Activated CD8-positive, alpha-beta memory T cell treated with anti-CD3 and anti-CD28 coated beads for 48 hours (primary cell): ENCODE measurements around the gene ANKRD34A.
A peak's percentile ranks its signal among the peaks of the same experiment; 100 is the strongest.

Experiments used
- DNase-seq, 3 experiments: peaks; one replicate each; pipeline ENCODE4 v3.0.0-alpha.2; 2020; ENCODE audit warnings: low read depth in 2 of 3, low spot score in 2 of 3

Gene ANKRD34A

GRCh38 chr1:145974721-145975120 is 10.3 kb upstream of the ANKRD34A start:
- DNase-seq: no peak

DNA sequence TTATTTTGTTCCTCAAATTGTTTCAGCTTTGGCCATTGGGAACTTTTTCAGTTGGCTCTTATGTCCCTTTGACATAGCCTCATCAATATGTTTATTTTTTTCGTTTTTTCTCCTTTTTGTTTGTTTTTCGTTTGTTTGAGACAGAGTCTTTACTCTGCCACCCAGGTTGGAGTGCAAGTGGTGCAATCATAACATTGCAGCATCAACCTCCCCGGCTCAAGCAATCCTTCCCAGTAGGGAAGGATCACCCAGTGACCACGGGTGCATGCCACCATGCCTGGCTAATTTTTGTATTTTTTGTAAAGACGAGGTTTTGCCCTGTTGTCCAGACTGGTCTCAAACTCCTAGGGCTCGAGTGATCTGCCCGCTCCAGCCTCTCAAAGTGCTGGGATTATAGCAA is 8.2 kb upstream of the ANKRD34A start:
- no peak for DNase-seq

DNA sequence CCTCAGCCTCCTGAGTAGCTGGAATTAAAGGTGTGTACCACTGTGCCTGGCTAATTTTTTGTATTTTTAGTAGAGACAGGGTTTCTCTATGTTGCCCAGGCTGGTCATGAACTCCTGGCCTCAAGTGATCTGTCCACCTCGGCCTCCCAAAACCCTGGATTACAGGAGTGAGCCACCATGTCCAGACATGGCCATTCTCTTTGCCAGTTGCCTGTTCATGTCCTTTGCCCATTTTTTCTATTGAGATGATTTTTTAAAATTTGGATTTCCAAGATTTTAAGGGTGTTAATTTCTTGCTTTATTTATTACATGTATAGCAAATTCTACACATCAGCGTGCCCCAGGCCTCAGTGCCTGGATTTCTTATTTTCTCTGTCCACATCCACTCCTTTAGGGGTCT is 2.9 kb upstream of the ANKRD34A start:
- DNase-seq: no peak

GRCh38 chr1:145965119-145965744 is 857 bp upstream of the ANKRD34A start:
- no peak for DNase-seq

- no peak for DNase-seq
Measured at GRCh38 chr1:145963265-145964019, 933 bp downstream of the ANKRD34A start.

DNA sequence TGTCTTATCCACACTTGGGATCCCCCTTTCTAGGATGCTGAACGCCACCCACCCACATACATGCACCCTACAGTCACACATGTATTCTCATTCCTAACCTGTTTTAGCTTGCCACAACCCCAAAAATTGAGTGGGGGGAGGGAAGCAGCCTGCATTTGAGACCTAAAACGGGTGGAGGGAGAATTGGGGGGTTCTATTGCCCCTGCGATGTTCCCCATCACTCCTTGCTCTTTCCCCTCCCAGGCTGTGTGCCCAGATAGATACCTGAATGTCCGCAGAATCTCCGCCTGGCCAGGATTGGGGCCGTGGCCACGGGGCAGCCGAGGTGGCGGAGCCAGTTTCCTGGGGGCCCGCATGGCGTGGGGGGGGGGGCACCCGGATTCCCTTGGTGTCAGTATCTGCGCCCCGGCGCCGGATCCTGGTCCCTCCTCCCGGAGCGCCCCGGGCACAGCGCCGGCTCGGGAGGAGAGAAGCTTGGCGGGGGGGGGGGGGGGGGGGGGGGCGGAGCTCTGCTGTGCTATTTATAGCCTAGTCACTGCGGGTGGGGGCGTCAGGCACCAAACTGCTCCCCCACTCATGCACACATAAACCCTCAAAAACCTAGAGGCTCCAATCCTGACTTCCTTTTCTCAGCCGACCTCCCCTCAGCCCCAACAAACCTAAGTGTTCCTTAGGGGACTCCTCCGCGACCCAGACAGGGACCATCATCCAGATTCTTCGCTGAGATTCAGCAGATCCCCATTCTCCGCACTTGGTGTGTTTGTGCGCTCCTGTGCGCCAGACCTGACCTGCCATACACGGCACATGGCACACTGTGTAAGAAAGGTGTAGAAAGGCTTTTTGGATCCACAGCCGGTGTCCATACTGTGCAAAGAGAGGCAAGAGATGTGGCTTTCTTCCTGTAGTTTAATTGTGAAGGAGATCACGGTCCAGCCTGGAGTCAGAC is 1.9 kb downstream of the ANKRD34A start:
- DNase-seq: peak in 1 of 3 experiments; percentile 36

DNA sequence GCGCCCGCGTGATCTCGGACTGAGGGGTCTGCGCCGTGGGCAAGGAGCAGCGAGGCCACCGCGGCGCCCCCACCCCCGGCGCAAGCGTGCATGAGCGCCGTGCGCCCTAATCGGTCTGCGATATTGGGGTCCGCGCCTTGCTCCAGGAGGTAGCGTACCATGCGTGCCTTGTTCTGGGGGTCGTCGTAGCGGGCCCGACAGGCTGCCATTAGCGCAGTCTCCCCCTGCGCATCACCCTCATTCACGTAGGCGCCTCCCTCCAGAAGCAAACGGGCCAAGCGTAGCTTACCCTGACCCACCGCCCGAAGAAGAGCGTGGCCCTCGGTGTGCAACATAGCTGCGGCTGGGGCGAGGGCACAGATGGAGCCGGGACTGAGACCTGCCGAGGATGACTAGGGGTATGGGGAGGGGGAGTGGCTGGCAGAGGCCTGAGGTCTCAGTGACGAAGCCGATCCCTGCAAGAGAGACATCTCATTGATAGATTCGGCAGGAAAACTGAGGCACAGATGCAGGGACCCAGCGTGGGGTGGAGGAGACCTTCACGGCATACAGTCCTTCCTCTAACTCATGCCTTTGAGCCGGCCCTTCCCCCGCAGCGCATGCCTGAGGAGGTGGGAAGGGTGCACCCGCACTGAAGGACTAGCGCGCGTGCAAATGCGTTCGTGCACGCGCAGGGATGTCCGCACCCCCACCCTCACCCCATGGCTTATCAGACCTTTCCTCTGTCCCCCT is 2.8 kb downstream of the ANKRD34A start:
- DNase-seq: peak in 1 of 3 experiments; percentile 39

GRCh38 chr1:145961109-145961424 is 3.3 kb downstream of the ANKRD34A start:
- no peak for DNase-seq

- no peak for DNase-seq
Measured at GRCh38 chr1:145960468-145961108, 3.8 kb downstream of the ANKRD34A start.

- no peak for DNase-seq
Measured at GRCh38 chr1:145959957-145960467, 4.4 kb downstream of the ANKRD34A start.

DNA sequence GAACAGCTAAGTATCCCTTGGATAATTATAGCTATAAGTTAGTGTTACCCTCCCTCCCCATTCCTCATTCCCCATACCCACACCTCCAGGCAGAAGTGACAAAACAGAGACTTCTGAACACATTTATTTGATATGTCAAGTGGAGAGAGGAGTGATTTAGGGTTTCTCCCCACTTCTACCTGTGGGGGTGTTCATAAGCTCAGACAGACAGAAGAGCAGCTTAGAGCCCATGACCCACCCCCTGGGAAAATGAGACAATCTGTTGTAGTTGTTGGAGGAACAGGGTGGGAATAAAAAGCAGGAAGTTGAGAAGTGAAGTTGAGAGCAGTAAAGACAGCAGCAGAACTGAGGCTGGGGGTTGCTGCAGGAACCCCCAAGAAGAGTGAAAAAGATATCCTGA is 5.0 kb downstream of the ANKRD34A start:
- no peak for DNase-seq

DNA sequence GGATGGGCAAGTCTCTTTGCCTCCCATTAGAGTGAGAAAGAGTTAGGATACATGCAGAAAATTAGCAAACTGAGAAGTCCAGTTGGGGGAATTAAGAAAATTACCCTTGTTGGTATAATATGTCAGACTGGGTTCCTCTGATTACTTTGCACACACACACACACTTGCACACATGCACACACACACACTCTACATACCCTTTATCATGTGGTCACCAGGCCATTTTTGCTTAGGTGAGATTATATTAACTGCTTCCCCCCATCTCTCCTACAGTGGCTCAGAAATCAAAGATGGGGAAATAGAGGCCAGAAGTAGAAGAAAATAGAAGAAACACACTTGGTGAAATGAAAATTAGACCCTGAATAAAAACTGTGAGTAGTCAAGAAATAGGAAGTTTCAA is 5.6 kb downstream of the ANKRD34A start:
- DNase-seq: no peak

- peak; percentile 75 to 86 (median 84) for DNase-seq
Measured at GRCh38 chr1:145957443-145958319, 6.7 kb downstream of the ANKRD34A start, which contains the start of gene LIX1L. Gene LIX1L, minus strand, starts transcription at chr1:145958017. Its CDS starts 90 bp downstream, at chr1:145957927.

GRCh38 chr1:145956781-145957442 is 7.5 kb downstream of the ANKRD34A start:
- DNase-seq: no peak

GRCh38 chr1:145956361-145956760 is 8.0 kb downstream of the ANKRD34A start:
- no peak for DNase-seq

DNA sequence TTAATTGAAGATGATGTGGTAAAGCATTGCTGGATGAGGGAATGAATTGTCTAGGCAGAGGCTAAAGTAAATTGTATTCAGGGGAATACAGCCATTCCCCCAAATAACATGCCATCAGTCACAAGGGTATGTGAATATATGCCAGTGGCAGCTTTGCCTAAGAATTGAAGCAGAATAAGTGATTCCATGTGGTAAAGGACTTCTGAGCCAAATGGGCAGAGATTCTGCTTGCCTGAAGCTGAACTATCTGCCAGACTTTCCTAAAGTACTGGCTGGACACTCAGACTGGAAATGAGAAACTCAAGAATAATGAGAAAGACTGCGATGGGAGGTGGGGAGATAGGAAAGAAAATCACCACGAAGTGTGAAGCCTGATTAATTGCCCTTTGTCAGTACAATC is 8.9 kb downstream of the ANKRD34A start:
- no peak for DNase-seq

- no peak for DNase-seq
Measured at GRCh38 chr1:145953861-145954260, 10.5 kb downstream of the ANKRD34A start.

GRCh38 chr1:145952903-145953302 is 11.5 kb downstream of the ANKRD34A start:
- DNase-seq: no peak

DNA sequence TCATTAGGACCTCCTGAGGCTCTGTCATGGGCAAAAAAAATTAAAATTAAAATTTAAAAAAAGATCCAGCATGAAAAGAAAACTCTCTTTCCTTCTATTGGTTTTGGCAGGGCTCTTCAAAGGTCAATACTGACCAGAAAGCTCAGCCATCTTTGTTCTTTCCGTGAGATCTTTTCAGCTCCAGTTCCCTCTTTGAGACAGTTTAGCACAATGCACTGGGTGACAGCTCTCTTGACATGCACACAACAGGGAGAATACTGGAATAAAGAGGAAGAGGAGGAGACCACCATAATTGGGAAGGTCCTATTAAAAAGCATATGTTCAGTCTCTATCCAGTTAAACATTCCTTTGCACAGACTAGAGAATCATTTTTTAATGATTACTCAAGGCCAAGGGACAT is 12.8 kb downstream of the ANKRD34A start:
- DNase-seq: no peak
